Duodenal mucosa (tissue), 2 donors: ENCODE measurements around the gene ZFYVE28.

Experiments
- H3K27ac ChIP-seq: one replicate; pipeline ENCODE4 v1.7.0; 2013; ENCODE audit warnings: low read depth, low read length
- H3K27me3 ChIP-seq, 2 donors: one replicate each; pipeline ENCODE4 v1.7.0; 2013; ENCODE audit warnings: low read length in 2 of 2, control low read depth in 1 of 2; ENCODE audit not compliant: insufficient read depth in 2 of 2, control insufficient read depth in 1 of 2
- H3K36me3 ChIP-seq, 2 donors: one replicate each; pipeline ENCODE4 v1.7.0; 2013; ENCODE audit warnings: low read length in 2 of 2, control low read depth in 1 of 2; ENCODE audit not compliant: insufficient read depth in 2 of 2, control insufficient read depth in 1 of 2
- H3K4me1 ChIP-seq, 2 donors: one replicate each; pipeline ENCODE4 v1.7.0; 2013; ENCODE audit warnings: low read length in 2 of 2, control low read depth in 1 of 2; ENCODE audit not compliant: insufficient read depth in 2 of 2, control insufficient read depth in 1 of 2
- H3K4me3 ChIP-seq, 2 donors: one replicate each; pipeline ENCODE4 v1.7.0; 2013; ENCODE audit warnings: low read length in 2 of 2, low read depth in 1 of 2
- H3K9ac ChIP-seq, 2 donors: one replicate each; pipeline ENCODE4 v1.7.0; 2013; ENCODE audit warnings: low read length in 2 of 2, low read depth in 1 of 2
- H3K9me3 ChIP-seq, 2 donors: one replicate each; pipeline ENCODE4 v1.7.0; 2013; ENCODE audit warnings: low read length in 2 of 2, control low read depth in 1 of 2; ENCODE audit not compliant: control insufficient read depth in 1 of 2

Gene ZFYVE28

DNA sequence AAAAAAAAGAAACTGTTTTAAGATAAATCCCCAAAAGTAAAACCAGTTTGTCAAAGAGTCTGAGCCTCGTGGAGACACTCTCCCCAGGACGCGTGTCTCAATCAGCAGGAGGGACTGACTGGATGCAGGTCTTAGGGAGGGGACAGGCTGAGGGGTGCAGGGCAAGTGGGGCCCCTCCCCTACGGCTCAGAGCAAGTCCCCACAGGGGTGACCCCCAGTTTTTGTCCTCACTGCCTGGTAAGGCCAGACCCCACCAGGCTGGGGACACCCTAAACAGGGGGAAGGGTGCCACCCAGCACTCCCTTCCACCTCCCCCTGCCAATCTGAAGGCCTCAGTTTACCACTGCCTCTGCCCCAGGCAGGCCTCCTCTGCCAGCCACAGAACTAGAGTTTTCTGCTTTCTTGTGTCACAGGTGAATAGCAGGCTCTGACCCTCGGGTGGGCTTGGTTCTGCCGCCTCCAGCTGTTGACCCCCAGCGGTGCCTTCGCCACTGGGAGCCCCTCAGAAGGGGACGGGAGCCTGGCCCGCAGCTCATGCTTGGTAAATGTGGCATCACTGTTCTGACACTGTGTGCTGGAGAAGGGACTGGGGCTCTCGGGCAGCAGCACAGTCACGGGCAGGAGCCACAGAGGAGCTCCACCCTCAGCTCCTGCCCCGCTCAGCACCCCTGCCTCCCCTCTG, 86.8 kb downstream of the ZFYVE28 start:
- Histone ChIP-seq H3K27ac (no peak overlapping the region), H3K9ac (no peak overlapping the region), H3K36me3 (peaks cover 0 to 13% of the 10 kb centered on the region in 2 donors), H3K4me3 (no peak overlapping the region), H3K4me1 (peaks cover 9 to 11% of the 10 kb centered on the region in 2 donors), H3K9me3 (peaks cover 7 to 8% of the 10 kb centered on the region in 2 donors), H3K27me3 (no peaks in the 10 kb centered on the region)

DNA sequence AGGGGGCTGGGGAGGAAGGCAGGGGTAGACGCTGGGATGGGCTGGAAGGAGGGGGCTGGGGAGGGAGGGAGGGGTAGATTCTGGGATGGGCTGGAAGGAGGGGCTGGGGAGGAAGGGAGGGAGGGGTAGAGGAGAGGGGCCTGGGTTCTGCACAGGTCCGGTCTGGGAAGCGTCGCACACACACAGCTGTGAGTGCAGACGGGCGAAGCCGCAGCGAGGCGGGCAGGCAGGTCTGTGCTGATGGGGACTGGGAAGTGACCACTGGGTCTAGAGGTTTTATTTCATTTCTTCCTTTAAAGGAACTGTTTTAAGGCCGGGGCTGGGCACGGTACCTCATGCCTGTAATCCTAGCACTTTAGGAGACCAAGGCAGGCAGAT, 87.4 kb downstream of the ZFYVE28 start:
- Histone ChIP-seq H3K9ac (no peak overlapping the region), H3K27me3 (no peaks in the 10 kb centered on the region), H3K9me3 (peaks cover 7 to 8% of the 10 kb centered on the region in 2 donors), H3K4me3 (no peak overlapping the region), H3K4me1 (peaks cover 9 to 11% of the 10 kb centered on the region in 2 donors), H3K27ac (no peak overlapping the region), H3K36me3 (peaks cover 0 to 13% of the 10 kb centered on the region in 2 donors)

DNA sequence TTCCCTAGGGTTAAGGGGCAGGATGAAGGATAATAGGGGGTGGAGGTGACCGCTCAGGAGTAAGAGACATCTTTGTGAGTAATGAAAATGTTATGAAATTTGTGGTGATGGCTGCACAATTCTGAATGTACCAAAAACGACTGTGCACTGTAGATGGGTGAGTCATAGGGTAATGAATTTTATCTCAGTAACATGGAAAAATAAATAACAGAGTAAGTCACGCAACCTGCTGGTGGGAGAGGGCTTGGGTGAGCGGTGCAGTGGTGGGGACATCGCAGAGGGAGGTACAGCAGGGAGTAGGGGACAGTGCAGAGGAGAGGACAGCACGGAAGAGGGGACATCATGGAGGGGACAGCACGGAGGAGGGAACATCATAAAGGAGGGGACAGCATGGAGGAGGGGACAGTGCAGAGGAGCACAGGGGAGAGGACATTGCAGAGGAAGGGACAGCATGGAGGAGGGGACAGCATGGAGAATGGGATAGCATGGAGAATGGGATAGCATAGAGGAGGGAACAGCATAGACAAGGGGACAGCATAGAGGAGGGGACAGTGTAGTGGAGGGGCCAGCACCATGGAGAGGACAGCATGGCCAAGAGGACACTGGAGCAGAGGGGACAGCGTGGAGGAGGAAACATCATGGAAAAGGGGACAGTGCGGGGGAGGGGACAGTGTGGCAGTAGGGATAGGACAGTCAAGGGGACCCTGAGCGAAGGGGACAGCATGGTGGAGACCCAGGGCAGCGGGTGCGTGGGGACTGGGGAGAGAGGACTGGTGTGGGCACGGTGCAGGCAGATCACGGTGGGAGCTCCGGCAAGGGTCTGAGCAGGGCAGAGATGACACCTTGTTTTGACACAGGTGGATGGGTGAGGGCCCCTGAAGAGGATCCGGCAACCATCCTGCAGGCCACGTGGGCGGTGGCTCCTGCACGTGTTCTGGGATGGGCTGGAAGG, 88.1 kb downstream of the ZFYVE28 start:
- Histone ChIP-seq H3K36me3 (peaks cover 0 to 7% of the 10 kb centered on the region in 2 donors), H3K4me1 (peaks cover 9 to 11% of the 10 kb centered on the region in 2 donors), H3K9ac (no peak overlapping the region), H3K27me3 (no peaks in the 10 kb centered on the region), H3K27ac (no peak overlapping the region), H3K4me3 (no peak overlapping the region), H3K9me3 (peaks cover 7 to 8% of the 10 kb centered on the region in 2 donors)

GRCh38 chr4:2327579-2327978, 90.9 kb downstream of the ZFYVE28 start:
- H3K27ac ChIP-seq: no peak overlapping the region
- H3K36me3 ChIP-seq: peaks cover 0 to 4% of the 10 kb centered on the region in 2 donors
- H3K4me1 ChIP-seq: no peaks in the 10 kb centered on the region
- peaks cover 7 to 8% of the 10 kb centered on the region in 2 donors for H3K9me3 ChIP-seq
- H3K9ac ChIP-seq: no peak overlapping the region
- H3K27me3 ChIP-seq: no peaks in the 10 kb centered on the region
- H3K4me3 ChIP-seq: no peak overlapping the region

GRCh38 chr4:2324891-2325290, 93.6 kb downstream of the ZFYVE28 start:
- peaks cover 7 to 8% of the 10 kb centered on the region in 2 donors for H3K9me3 ChIP-seq
- H3K9ac ChIP-seq: no peak overlapping the region
- H3K36me3 ChIP-seq: peaks cover 0 to 4% of the 10 kb centered on the region in 2 donors
- no peak overlapping the region for H3K27ac ChIP-seq
- H3K27me3 ChIP-seq: no peaks in the 10 kb centered on the region
- H3K4me3 ChIP-seq: no peak overlapping the region
- no peaks in the 10 kb centered on the region for H3K4me1 ChIP-seq

DNA sequence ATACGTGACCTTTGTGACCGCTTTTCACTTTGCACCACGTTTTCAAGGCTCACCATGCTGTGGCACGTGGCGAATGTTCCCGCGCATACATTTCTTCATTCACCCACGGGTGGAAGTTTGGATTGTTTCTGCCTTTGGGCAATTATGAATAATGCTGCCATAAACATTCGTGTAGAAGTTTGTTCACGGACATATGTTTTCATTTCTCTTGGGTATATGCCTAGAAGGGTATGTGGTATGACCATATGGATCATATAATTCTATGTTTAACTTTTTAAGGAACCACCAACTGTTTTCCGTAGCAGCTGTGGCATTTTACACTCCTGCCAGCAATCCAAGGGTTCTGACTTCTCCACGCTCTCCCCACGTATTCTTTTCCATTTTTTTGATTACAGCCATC, 95.6 kb downstream of the ZFYVE28 start:
- no peak overlapping the region for H3K4me3 ChIP-seq
- H3K4me1 ChIP-seq: no peaks in the 10 kb centered on the region
- no peaks in the 10 kb centered on the region for H3K27me3 ChIP-seq
- H3K36me3 ChIP-seq: peaks cover 0 to 2% of the 10 kb centered on the region in 2 donors
- H3K27ac ChIP-seq: no peak overlapping the region
- H3K9me3 ChIP-seq: peaks cover 4 to 5% of the 10 kb centered on the region in 2 donors
- H3K9ac ChIP-seq: no peak overlapping the region

GRCh38 chr4:2322227-2322626, 96.2 kb downstream of the ZFYVE28 start:
- Histone ChIP-seq H3K4me1 (no peaks in the 10 kb centered on the region), H3K27me3 (no peaks in the 10 kb centered on the region), H3K4me3 (no peak overlapping the region), H3K9me3 (no peaks in the 10 kb centered on the region), H3K27ac (no peak overlapping the region), H3K9ac (no peak overlapping the region), H3K36me3 (no peaks in the 10 kb centered on the region)

DNA sequence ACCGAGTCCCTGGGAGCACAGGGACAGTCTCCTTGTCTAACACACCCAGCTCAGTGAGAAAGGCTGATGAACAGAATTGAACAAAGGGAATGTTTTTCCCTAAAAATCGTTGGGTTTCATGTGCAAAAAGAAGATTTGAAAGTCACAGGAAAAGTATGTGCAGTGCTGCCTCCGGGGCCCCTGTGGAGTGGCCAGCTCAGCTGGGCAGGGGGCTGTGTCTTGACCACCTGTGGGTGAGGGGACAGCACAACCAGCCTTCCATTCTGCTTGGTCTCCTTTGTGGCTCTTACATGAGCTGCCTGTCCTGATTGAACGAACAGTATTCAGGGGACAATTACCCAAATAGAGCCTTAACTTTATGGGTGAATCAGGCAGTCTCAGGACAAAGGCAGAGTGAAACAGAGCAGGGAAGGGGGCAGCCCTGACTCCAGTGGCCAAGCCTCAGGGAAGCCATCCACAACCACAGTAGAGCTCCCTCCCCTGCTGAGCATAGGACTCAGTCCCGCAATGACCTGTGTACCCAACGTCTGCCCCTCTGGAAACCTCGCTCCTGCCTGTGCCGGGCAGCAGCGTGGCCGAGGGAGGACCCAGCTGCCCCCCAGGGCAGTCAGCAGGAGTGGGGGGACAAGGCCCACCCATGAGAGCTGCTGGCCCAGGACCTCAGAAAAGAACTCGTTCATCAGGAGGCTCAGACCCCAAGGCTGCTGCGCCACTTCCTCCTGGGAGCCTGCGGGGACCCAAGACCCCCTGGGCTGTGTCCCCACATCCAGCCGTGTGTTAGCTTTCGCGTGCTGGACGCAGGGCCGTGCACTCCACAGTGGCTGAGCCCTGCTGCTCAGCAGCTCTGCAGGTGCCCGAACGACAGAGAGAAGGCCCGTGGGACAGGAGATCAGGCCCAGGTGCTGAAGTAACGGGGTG, 96.9 kb downstream of the ZFYVE28 start:
- Histone ChIP-seq H3K27ac (no peak overlapping the region), H3K36me3 (no peaks in the 10 kb centered on the region), H3K9me3 (no peaks in the 10 kb centered on the region), H3K4me1 (no peaks in the 10 kb centered on the region), H3K9ac (no peak overlapping the region), H3K4me3 (no peak overlapping the region), H3K27me3 (no peaks in the 10 kb centered on the region)

GRCh38 chr4:2320746-2321145, 97.7 kb downstream of the ZFYVE28 start:
- Histone ChIP-seq H3K36me3 (no peaks in the 10 kb centered on the region), H3K27ac (no peak overlapping the region), H3K9ac (no peak overlapping the region), H3K4me3 (no peak overlapping the region), H3K9me3 (no peaks in the 10 kb centered on the region), H3K27me3 (no peaks in the 10 kb centered on the region), H3K4me1 (no peaks in the 10 kb centered on the region)
